Measurements from ENCODE around the gene ZNF543. TPM values are rescaled to one million over a fixed set of nuclear protein-coding genes. Genes with fewer than 3 reads are reported as not detected.

ZNF543 gene
- total and polyA plus RNA-seq, 9 of the 15 experiments (the other 6 are each of a cell fraction or from before 2014, with no cell fraction given) = 0.14 to 5.5 (median 2.4) TPM

- ChIA-PET CTCF (ENCODE audit: low intra/inter-chr PET ratio) (no interaction called here), POLR2A (no interaction called here)
- no peaks in the 10 kb centered on the region for H3K4me1 ChIP-seq (replicated peaks in 1 of 2; ENCODE audit: control insufficient read depth in 2 of 2, insufficient read depth in 2 of 2, low read length in 2 of 2)
- H4K20me1 ChIP-seq (replicated peaks; ENCODE audit: control insufficient read depth, insufficient read depth, low read length) = no peaks in the 10 kb centered on the region
- WGBS (ENCODE audit: insufficient coverage, low coverage, missing lambda C conversion rate) = 2% methylated on average over 6 of the region's 6 CpGs
- no peak for ATAC-seq
- H3K79me2 ChIP-seq (ENCODE audit: control insufficient read depth, insufficient read depth, low read length) = no peaks in the 10 kb centered on the region
- FAIRE-seq = no peak
- no peak for DNase-seq (ENCODE audit: extremely low read depth in 1 of 4, low spot score in 3 of 4)
- H3K4me3 ChIP-seq = no peak overlapping the region
- BruUV-seq (replicated peaks) = no TSS peak
- peaks cover 2% of the 10 kb centered on the region; the same call in 1 of the 2 replicates for H3K9me3 ChIP-seq (replicated peaks; ENCODE audit: control insufficient read depth, insufficient read depth, low read depth, low read length)
- no peaks in the 10 kb centered on the region for H3K36me3 ChIP-seq (ENCODE audit: control insufficient read depth, insufficient read depth, low read length)
- H2AFZ ChIP-seq (ENCODE audit: low read depth, low read length) = no peak overlapping the region
- H3K4me2 ChIP-seq (ENCODE audit: insufficient read depth, low read length) = no peak overlapping the region
- no peak overlapping the region for H3K27ac ChIP-seq (ENCODE audit: extremely low read depth, low read depth, low read length)
- H3K27me3 ChIP-seq (ENCODE audit: control insufficient read depth in 2 of 2, insufficient read depth in 2 of 2, low read length in 2 of 2) = no peaks in the 10 kb centered on the region
- in situ Hi-C loops (cut with MboI) (no loop called here), intact Hi-C loops (cut with micrococcal nuclease) (no loop called here)
- TF ChIP-seq ZNF12 (CRISPR knock-in tag; IDR thresholded peaks at IDR 0.05) = no peak
- no peak for TF ChIP-seq NCOA1 (IDR thresholded peaks at IDR 0.05; ENCODE audit: low read depth)
- no peak for TF ChIP-seq FUS (optimal IDR thresholded peaks at IDR 0.05; ENCODE audit: low read depth, low read length)
- TF ChIP-seq ZNF780A (CRISPR knock-in tag; IDR thresholded peaks at IDR 0.05) = no peak
- TF ChIP-seq ZNF140 (CRISPR knock-in tag; IDR thresholded peaks at IDR 0.05) = no peak
- TF ChIP-seq ZNF263 (CRISPR knock-in tag; IDR thresholded peaks at IDR 0.05; ENCODE audit: borderline replicate concordance) = no peak
- no peak for TF ChIP-seq BCL6 (CRISPR knock-in tag; IDR thresholded peaks at IDR 0.05)
- TF ChIP-seq TARDBP (IDR thresholded peaks at IDR 0.05) = no peak
- TF ChIP-seq HES1 (IDR thresholded peaks at IDR 0.05; ENCODE audit: low read depth) = no peak
- H3K9me1 ChIP-seq (ENCODE audit: control insufficient read depth, insufficient read depth, low read length) = no peaks in the 10 kb centered on the region
- H3K9ac ChIP-seq (ENCODE audit: insufficient read depth in 1 of 2, low read depth in 2 of 2, low read length in 2 of 2) = no peak overlapping the region
Measured at GRCh38 chr19:57376151-57376550, 55.9 kb downstream of the ZNF543 start.
